ENCODE data around the gene PTPRS.
"Not testable (repeated sequence)": the region's sequence is repeated elsewhere in the genome, so short reads cannot be mapped to it uniquely, and the experiment has no call there.

DNA sequence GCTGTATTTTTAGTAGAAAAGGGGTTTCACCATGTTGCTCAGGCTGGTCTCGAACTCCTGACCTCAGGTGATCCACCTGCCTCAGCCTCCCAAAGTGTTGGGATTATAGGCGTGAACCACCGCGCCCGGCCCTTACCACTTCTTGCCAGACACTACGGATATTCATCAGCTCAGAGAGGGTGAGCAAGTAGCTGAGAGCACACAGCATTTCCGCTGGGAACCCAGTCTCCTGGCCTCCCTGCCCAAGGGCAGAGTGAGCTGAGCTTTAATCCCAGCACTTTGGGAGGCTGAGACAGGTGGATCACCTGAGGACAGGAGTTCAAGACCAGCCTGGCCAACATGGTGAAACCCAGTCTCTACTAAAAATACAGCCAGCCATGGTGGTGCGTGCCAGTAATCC is 12.2 kb downstream of the PTPRS start:
- TF ChIP-seq, protein P1, sequence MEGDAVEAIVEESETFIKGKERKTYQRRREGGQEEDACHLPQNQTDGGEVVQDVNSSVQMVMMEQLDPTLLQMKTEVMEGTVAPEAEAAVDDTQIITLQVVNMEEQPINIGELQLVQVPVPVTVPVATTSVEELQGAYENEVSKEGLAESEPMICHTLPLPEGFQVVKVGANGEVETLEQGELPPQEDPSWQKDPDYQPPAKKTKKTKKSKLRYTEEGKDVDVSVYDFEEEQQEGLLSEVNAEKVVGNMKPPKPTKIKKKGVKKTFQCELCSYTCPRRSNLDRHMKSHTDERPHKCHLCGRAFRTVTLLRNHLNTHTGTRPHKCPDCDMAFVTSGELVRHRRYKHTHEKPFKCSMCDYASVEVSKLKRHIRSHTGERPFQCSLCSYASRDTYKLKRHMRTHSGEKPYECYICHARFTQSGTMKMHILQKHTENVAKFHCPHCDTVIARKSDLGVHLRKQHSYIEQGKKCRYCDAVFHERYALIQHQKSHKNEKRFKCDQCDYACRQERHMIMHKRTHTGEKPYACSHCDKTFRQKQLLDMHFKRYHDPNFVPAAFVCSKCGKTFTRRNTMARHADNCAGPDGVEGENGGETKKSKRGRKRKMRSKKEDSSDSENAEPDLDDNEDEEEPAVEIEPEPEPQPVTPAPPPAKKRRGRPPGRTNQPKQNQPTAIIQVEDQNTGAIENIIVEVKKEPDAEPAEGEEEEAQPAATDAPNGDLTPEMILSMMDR (IDR thresholded peaks at IDR 0.05; ENCODE audit: borderline replicate concordance, extremely low read depth, low read length, poor library complexity, severe bottlenecking) = not testable (repeated sequence)
- not testable (repeated sequence) for TF ChIP-seq EZH2 (IDR thresholded peaks at IDR 0.05; ENCODE audit: borderline replicate concordance, low read depth, low read length, severe bottlenecking)
